GM18505 (cell line): ENCODE results near the gene SMAP1.
A peak's percentile ranks its signal among the peaks of the same experiment; 100 is the strongest.

Experiments
- ATAC-seq: cut with Tn5 transposase; IDR thresholded peaks from one replicate; pipeline ENCODE4 v1.9.1; 2021; ENCODE audit not compliant: unreplicated experiment
- POLR2A ChIP-seq: IDR thresholded peaks from 4 replicates; pipeline ENCODE4 v1.6.1; 2011; ENCODE audit warnings: borderline replicate concordance; ENCODE audit not compliant: insufficient read depth, insufficient read length; ENCODE audit errors: extremely low read depth

SMAP1 gene

DNA sequence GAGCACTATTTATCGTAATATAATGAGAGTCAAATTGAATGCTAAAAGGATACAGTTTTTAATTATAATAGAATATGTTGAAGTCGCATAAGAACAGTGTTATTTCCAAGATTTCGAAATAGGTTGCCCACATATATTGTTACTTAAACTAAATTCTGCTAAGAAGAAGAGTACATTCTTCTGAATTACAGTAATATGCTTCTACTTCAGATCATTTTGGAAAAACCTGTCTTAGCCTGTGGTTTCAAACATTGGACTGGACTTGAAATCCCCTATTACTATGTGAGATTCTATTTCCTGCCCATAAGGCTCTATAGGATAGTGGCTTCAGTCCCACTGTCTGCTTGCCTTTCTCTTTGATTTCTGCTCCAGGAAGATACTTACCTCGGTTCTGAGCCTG is 152.0 kb downstream of the SMAP1 start:
- ATAC-seq, result no peak

DNA sequence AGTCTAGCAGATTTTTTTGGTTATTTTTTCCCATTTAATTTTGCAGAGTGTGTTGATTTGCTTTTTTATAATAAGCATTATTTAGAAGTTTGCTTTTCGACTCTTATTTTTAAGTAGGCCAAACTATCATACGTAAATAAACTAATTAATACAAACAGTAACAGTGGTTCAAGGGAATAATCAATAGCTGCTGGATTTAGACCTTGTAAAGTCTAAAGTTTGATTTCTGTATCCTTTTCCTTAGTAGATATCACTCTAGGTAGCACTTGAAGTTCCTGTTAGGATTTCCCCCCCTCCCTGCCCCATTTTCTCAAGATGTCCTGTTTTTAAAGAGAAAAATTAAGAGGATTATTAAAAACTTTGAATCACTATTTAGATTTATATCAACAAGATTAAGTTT is 153.1 kb downstream of the SMAP1 start:
- TF ChIP-seq POLR2A, result no peak

More for the DNA sequence above, 152.0 kb downstream of the SMAP1 start:
- no peak for TF ChIP-seq POLR2A

GRCh38 chr6:70821751-70822150 is 154.1 kb downstream of the SMAP1 start:
- no peak for ATAC-seq
- no peak for TF ChIP-seq POLR2A

More for the DNA sequence above, 153.1 kb downstream of the SMAP1 start:
- no peak for ATAC-seq

GRCh38 chr6:70823651-70824050 is 156.0 kb downstream of the SMAP1 start:
- TF ChIP-seq POLR2A, result no peak
- ATAC-seq, result peak; percentile 71

DNA sequence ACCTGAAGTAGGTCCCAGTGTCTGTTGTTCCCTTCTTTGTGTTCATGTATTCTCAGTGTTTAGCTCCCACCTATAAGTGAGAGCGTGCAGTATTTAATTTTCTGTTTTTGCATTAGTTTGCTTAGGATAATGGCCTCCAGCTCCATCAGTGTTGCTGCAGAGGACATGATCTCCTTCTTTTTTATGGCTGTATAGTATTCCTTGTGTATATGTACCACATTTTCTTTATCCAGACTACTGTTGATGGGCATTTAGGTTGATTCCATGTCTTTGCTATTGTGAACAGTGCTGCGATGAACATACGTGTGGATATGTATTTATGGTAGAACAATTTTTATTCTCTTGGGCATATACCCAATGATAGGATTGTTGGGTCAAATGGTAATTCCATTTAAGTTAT is 163.7 kb downstream of the SMAP1 start:
- ATAC-seq, result no peak
- TF ChIP-seq POLR2A, result no peak

DNA sequence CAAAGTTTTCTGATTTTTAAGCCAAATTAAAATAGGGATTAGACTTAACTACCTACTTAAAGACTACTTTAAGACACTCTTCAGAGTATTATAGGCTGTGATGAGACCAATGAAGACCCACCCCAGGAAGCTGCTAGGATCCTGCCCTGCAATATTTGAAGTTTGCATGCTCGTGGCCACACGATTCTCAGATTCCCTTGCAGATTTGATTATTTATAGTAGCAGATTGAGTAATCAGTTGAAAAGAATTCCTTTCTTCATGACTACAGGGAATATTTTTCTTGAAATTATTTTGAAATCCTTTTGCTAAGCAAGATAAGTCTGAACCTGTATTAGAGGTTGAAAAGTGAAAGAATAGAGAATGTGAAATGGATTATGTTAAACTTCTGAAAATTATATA is 166.8 kb downstream of the SMAP1 start:
- ATAC-seq, result no peak
- TF ChIP-seq POLR2A, result no peak

DNA sequence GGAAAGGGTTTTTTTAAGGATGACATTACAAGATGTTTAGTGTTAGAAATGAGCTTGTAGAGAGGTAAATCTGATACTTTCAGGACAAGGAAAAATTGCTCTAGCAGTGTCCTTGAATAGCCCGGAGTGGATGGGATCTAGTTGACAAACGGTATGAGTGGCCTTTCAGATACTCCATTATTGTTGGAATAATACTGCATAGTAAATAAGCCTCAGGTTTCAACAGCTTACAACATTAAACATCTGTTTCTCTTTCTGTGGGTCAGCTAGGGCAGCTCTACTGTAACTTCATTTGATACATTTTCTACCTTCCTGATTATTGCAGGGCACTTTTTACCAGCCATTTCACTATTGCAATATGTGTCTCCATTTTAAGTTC is 171.2 kb downstream of the SMAP1 start:
- ATAC-seq, result no peak
- TF ChIP-seq POLR2A, result no peak

DNA sequence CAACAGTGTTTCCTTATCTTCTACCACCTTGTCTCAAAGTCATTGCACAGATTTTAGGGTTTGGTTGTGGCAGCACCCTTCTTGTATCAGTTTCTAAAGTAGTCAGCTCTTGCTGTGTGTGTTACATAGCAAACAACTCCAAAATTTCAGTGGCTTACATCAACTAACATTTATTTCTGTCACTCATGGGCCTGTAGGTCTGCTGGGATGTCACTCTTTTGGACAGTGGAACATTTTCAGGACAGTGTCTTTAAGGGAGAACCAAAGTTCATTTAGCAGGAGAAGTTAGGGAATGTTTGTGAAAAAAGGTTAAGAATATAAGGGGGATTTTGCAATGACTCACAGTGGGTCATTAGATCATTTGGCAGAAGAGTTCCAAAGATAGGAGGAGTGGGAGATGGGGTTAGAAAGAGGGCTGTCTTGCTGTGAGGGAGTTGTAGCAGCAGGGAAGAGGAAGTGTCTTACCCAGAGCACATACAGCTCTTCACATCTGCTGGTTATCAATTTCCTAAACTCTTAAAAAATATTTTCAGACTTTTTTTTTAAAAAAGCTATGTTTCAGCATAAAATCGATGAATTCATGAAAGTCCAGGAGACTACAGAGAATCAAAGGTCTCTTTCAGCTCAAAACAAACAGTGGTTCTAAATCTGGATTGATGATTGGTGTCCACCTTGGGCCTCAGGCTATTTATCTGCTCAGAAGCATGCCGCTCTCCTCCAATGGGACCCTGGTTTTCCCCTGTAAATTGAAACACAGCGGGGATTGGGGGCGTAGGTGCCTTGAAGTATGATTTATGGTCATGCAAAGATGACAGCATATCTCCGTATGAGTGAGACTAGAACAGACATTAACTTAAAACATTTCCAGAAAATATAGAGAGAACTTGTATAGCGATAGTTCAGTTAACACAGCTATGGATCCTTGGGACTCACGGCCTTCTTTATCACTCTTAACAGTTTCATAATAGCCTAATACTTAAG is 171.9 kb downstream of the SMAP1 start:
- no peak for TF ChIP-seq POLR2A
- no peak for ATAC-seq

DNA sequence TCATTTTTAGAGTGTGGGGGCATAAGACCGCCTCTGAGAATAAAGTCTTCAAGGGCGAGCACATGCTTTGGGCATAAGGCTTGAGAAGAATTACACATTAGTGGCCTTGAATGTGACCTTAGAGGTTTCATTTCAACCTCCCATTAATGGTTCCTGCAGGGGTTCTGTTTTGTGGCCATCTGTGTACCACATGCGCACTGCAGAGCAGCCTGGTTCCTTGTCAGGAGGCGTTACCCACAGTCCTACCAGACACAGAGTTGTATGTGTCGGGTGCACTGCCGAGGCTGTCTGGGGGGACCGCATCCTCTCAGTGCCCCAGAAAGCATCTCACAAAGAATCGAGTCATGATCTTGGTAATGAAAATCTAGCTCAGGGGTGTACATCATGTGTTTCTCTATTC is 173.4 kb downstream of the SMAP1 start:
- no peak for ATAC-seq
- TF ChIP-seq POLR2A, result no peak

GRCh38 chr6:70842541-70842940 is 174.9 kb downstream of the SMAP1 start:
- no peak for TF ChIP-seq POLR2A
- ATAC-seq, result no peak

- TF ChIP-seq POLR2A, result no peak
- ATAC-seq, result no peak
These were observed 175.7 kb downstream of the SMAP1 start for GRCh38 chr6:70843328-70843918.

GRCh38 chr6:70844301-70844700 is 176.6 kb downstream of the SMAP1 start:
- TF ChIP-seq POLR2A, result no peak
- ATAC-seq, result no peak

GRCh38 chr6:70846207-70846835 is 178.6 kb downstream of the SMAP1 start:
- no peak for TF ChIP-seq POLR2A
- ATAC-seq, result no peak
